ENCODE results near the gene GALNT16. TPM values are rescaled to one million over a fixed set of nuclear protein-coding genes. Genes with fewer than 3 reads are reported as not detected.

GALNT16 gene
- total RNA-seq, 4 donors from 2014 or later: 5.1 to 8.9 (median 8.7) TPM

DNA sequence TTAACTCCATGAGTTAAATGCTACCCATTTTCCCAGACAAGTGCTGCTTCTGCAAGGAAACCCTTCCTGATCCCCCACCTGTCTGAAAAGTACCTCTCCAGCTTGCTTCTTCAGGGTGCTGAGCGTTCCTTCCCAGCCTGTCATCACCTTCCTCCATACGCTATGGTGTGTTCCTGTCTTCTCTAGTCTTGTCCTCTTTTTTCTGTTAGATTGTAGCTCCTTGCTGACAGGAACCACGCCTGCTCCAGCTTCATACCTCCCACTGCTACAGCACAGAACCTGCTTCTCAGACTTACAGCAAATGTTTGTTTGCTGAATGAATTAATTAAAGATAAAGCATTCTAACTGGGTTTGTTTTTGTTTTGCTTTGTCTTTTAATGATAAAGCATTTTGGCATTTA, 99.0 kb downstream of the GALNT16 start:
- TF ChIP-seq, protein P1, sequence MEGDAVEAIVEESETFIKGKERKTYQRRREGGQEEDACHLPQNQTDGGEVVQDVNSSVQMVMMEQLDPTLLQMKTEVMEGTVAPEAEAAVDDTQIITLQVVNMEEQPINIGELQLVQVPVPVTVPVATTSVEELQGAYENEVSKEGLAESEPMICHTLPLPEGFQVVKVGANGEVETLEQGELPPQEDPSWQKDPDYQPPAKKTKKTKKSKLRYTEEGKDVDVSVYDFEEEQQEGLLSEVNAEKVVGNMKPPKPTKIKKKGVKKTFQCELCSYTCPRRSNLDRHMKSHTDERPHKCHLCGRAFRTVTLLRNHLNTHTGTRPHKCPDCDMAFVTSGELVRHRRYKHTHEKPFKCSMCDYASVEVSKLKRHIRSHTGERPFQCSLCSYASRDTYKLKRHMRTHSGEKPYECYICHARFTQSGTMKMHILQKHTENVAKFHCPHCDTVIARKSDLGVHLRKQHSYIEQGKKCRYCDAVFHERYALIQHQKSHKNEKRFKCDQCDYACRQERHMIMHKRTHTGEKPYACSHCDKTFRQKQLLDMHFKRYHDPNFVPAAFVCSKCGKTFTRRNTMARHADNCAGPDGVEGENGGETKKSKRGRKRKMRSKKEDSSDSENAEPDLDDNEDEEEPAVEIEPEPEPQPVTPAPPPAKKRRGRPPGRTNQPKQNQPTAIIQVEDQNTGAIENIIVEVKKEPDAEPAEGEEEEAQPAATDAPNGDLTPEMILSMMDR (IDR thresholded peaks at IDR 0.05; ENCODE audit: low read depth): no peak

DNA sequence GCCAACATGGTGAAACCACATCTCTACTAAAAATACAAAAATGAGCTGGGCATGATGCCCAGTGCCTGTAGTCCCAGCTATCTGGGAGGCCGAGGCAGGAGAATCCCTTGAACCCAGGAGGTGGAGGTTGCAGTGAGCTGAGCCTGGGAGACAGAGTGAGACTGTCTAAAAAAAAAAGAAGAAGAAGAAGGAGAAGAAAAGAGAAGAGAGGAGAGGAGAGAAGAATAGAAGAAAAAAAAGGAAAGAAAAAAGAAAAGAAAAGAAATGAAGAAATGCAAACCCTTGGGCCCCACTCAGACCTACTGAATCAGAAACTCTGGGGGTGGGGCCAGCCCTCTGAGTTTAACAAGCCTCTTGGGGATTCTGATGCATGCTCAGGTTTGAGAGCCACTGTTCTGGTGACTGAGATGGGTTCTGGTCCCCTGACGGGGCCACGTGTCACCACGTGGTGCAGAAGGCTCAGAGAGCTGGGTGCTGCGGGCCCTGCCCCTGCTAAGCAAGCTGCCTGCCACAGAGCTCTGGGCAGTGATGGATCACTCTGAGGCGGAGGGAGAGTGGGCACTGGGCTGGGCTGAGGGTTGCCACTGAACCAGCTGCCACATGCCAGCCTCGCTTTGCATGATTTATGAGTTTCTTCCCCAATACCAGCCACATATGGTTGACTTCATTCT, 100.6 kb downstream of the GALNT16 start:
- TF ChIP-seq, protein P1 (IDR thresholded peaks at IDR 0.05; ENCODE audit: low read depth): no peak

DNA sequence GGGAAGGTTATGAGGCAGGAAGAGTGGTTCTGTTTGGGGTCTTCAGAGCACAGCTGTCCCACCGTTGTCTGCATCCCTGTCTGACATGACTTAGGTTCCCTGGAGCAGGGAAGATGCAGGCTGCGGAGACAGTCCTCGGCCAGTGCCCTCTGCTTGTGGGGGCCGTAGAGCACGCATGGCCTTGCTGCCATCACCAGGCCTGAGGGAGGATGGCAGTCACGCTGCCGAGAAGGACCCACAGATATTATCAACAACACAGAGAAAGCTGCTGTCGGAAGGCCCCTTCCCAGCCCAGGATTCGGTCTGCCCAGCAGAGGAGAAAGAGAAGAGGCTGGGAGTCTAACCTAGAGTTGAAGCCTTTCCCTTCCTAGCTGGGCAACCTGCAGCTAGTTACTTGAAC, 103.1 kb downstream of the GALNT16 start:
- TF ChIP-seq, protein P1 (IDR thresholded peaks at IDR 0.05; ENCODE audit: low read depth): no peak

DNA sequence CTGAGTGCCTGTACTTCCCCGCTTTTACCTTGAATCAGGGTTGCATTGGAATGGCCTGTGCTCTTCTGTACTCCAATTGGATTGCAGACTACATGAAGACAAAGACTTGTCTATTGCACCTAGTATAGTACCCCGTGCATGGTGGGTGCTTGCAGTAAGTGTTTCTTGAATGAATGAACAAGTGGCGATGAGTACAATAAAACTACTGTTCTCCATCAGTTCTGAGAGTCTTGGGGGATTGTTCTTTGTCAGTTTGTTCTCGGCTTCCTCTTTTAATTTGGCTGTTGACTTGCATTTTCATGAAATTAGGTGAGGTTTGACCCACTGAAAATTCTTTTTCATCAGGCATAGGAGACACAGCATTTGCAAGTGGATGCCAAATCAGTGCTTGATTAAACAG, 104.0 kb downstream of the GALNT16 start:
- TF ChIP-seq, protein P1 (IDR thresholded peaks at IDR 0.05; ENCODE audit: low read depth): no peak

DNA sequence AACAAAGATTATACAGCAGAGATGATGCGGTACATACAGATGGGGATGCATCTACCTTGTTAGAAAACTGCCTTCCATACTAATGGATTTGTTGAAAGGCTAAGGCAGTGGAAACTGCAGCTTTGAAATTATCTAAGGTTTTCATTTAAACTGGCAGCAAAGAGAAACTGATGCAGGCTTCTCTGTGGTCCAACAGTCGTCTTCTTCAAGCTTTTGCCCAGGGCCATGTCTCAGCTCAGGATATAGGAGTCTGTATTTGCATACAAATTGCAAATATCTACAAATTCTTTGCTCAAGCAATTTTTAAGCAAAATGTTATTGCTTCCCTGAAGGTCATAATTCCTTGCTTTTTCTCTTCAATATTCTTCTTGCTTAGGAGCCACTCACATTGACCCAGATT, 104.4 kb downstream of the GALNT16 start:
- TF ChIP-seq, protein P1 (IDR thresholded peaks at IDR 0.05; ENCODE audit: low read depth): no peak

DNA sequence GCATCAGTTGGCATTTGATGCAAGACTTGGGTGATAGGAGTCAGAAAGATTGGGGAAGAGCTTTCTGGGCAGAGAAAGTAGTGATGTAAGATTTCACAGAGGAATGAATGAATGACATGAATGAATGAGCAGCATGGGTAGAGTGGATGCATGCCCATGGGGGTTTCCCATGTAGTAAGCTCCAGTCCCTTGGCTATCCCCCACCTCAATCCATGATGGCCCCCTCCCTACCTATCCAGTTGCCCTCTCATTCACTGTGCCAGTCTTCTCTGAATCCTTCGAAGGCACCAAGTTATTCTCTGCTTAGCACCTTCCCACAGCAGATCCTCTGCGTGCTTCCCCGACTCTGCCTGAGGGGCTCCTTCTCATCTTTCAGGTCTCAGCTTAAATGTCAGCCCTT, 106.1 kb downstream of the GALNT16 start:
- TF ChIP-seq, protein P1 (IDR thresholded peaks at IDR 0.05; ENCODE audit: low read depth): no peak

DNA sequence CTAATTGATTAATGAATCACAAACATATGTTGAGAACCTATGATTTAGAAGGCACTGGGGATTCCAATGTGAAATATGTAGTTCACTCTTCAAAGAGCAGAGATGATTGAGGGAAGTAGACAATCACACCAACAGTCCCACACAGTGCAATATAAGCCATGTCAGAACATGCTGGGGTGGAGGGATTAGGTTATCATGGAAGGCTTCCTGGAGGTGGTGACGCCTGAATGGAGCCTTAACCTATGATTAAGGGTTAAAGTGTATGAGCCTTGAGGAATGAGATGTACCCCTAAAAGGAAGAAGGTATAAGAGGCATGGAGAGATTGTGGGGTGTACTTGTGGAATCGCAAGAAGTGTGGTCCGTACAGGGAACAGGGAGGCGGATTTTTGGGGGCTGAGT, 106.8 kb downstream of the GALNT16 start:
- TF ChIP-seq, protein P1 (IDR thresholded peaks at IDR 0.05; ENCODE audit: low read depth): no peak

Measured in subcutaneous adipose tissue (tissue), 4 donors.